ENCODE results near the gene CPT1B.

- TF ChIP-seq POLR2AphosphoS5 (IDR thresholded peaks at IDR 0.05) (no peak), POLR2A (IDR thresholded peaks at IDR 0.05) (no peak), CTCF (IDR thresholded peaks at IDR 0.05) (no peak), EP300 (IDR thresholded peaks at IDR 0.05) (no peak)
Observed at GRCh38 chr22:50604256-50605001, 26.2 kb upstream of the CPT1B start.

Measured in sigmoid colon (tissue), 4 donors.